GM12878 (cell line): Measurements from ENCODE around the gene CD55. TPM values are rescaled to one million over a fixed set of nuclear protein-coding genes. Genes with fewer than 3 reads are reported as not detected.

Experiments used
- ATAC-seq: fragments of 200-7000 bp; cut with Tn5 transposase; 3 replicates; pipeline ENCODE4 v1.9.1; 2020; ENCODE audit warnings: mild to moderate bottlenecking, moderate library complexity
- Bru-seq: library from RNA; stranded (reverse); fragments of 400-500 nt; gene quantifications from one replicate; lab custom pipeline; 2021; lab: Mats Ljungman, UMichigan
- BruChase-seq, 2 experiments: library from RNA; stranded (reverse); fragments of 400-500 nt; gene quantifications; one replicate each; lab custom pipeline; 2021; lab: Mats Ljungman, UMichigan
- BruUV-seq: library from RNA; stranded (reverse); fragments of 400-500 nt; replicated peaks from 2 replicates; lab custom pipeline; 2021; lab: Mats Ljungman, UMichigan
- CTCF ChIA-PET: fragments of 300-600 bp; sonication (Branson Sonifier 250); formaldehyde crosslinking; extraction: SDS; loops from one replicate; lab custom pipeline; 2021; ENCODE audit warnings: inconsistent platforms; lab: Yijun Ruan, JAX
- POLR2A ChIA-PET: fragments of 350-600 bp; formaldehyde crosslinking; extraction: SDS; loops from one replicate; lab custom pipeline; 2021; ENCODE audit warnings: inconsistent platforms; lab: Charles Lee
- RAD21 ChIA-PET: fragments of 300-600 bp; sonication (Branson Sonifier 250); formaldehyde crosslinking; loops from one replicate; lab custom pipeline; 2023; ENCODE audit warnings: antibody characterized with exemption; ENCODE audit not compliant: unreplicated experiment; lab: Charles Lee
- SMC1A ChIA-PET: fragments of 300-600 bp; sonication (Branson Sonifier 250); formaldehyde crosslinking; loops from one replicate; lab custom pipeline; 2023; ENCODE audit not compliant: unreplicated experiment, uncharacterized antibody; lab: Charles Lee
- DNase-seq: peaks from one replicate; pipeline ENCODE4 v3.0.0-alpha.2; 2011; ENCODE audit warnings: low read depth, low spot score
- FAIRE-seq: peaks from 3 replicates; lab custom pipeline; 2011; peaks lifted over from hg19 to GRCh38; lab: Jason Lieb, UNC
- H2AFZ ChIP-seq: 2 replicates; pipeline ENCODE4 v1.6.0; 2011; ENCODE audit warnings: low read depth, low read length, control low read depth; ENCODE audit not compliant: control insufficient read depth
- H3K27ac ChIP-seq: 2 replicates; pipeline ENCODE4 v1.5.1; 2011; ENCODE audit warnings: control low read depth; ENCODE audit not compliant: control insufficient read depth, insufficient read depth
- H3K27me3 ChIP-seq, 2 experiments: replicated peaks in 1 of 2; 2 replicates each; pipeline versions ENCODE4 v1.6.0 to v1.6.1; 2011; ENCODE audit warnings: low read length in 1 of 2; ENCODE audit not compliant: control insufficient read depth in 2 of 2, insufficient read depth in 2 of 2
- H3K36me3 ChIP-seq, 2 experiments: 2 replicates each; pipeline ENCODE4 v1.5.1; 2011; ENCODE audit warnings: low read length in 1 of 2; ENCODE audit not compliant: control insufficient read depth in 2 of 2, insufficient read depth in 2 of 2
- H3K4me1 ChIP-seq: 2 replicates; pipeline ENCODE4 v1.6.1; 2011; ENCODE audit warnings: mild to moderate bottlenecking, low read length, moderate library complexity, mixed read lengths; ENCODE audit not compliant: control insufficient read depth, insufficient read depth
- H3K4me2 ChIP-seq: 2 replicates; pipeline ENCODE4 v1.6.0; 2011; ENCODE audit warnings: control low read depth; ENCODE audit not compliant: control insufficient read depth, insufficient read depth
- H3K4me3 ChIP-seq: fragments of 200-600 bp; sonication (generic); 2 replicates; pipeline ENCODE4 v1.5.1; 2016
- H3K79me2 ChIP-seq: 2 replicates; pipeline ENCODE4 v1.6.0; 2011; ENCODE audit warnings: low read length; ENCODE audit not compliant: control insufficient read depth, insufficient read depth
- H3K9ac ChIP-seq: 2 replicates; pipeline ENCODE4 v1.8.0; 2011; ENCODE audit warnings: low read length, control low read depth, mixed read lengths; ENCODE audit not compliant: control insufficient read depth, insufficient read depth
- H3K9me3 ChIP-seq: replicated peaks from 3 replicates; pipeline ENCODE4 v1.5.1; 2011; ENCODE audit warnings: mild to moderate bottlenecking, low read length; ENCODE audit not compliant: control insufficient read depth, insufficient read depth
- H4K20me1 ChIP-seq: 2 replicates; pipeline ENCODE4 v1.6.0; 2011; ENCODE audit not compliant: control insufficient read depth, insufficient read depth
- CEBPZ ChIP-seq: fragments of 150-350 bp; IDR thresholded peaks from 2 replicates; pipeline ENCODE4 v1.6.1; 2016; ENCODE audit warnings: low read depth, low read length
- MYC ChIP-seq: IDR thresholded peaks from 2 replicates; pipeline ENCODE4 v1.6.1; 2011; ENCODE audit warnings: mild to moderate bottlenecking, low read length, moderate library complexity, inconsistent platforms; ENCODE audit not compliant: insufficient read depth, insufficient replicate concordance, insufficient read length, severe bottlenecking
- RAD51 ChIP-seq: fragments of 450-650 bp; IDR thresholded peaks from 2 replicates; pipeline ENCODE4 v1.6.1; 2016; ENCODE audit warnings: moderate library complexity, mild to moderate bottlenecking, inconsistent platforms
- SRF ChIP-seq, 2 experiments: IDR thresholded peaks; 2 replicates each; pipeline ENCODE4 v1.6.1; 2011; ENCODE audit warnings: low read depth in 2 of 2, low read length in 2 of 2, mild to moderate bottlenecking in 1 of 2, moderate library complexity in 1 of 2
- ZBTB4 ChIP-seq: fragments of 450-650 bp; formaldehyde crosslinking; IDR thresholded peaks from 2 replicates; pipeline ENCODE4 v1.4.0; 2022; ENCODE audit warnings: mild to moderate bottlenecking, moderate library complexity
- ZNF207 ChIP-seq: fragments of 450-650 bp; IDR thresholded peaks from 2 replicates; pipeline ENCODE4 v1.6.1; 2014; ENCODE audit warnings: antibody characterized with exemption, mild to moderate bottlenecking, borderline replicate concordance
- WGBS: methylation state at CpG from one replicate; pipeline ENCODE4 v1.1.6; 2016; ENCODE audit warnings: low lambda C conversion rate; ENCODE audit not compliant: insufficient replicate concordance, insufficient coverage; ENCODE audit errors: missing lambda C conversion rate; 5-methylcytosine and 5-hydroxymethylcytosine counted together
- in situ Hi-C: fragments of 300-500 bp; cut with MboI; formaldehyde crosslinking; loops from 9 replicates; pipeline ENCODE4 v1.14.3; 2018; ENCODE audit warnings: mixed read lengths
- intact Hi-C: fragments of 100-400 bp; cut with micrococcal nuclease; formaldehyde crosslinking; loops from one replicate; pipeline ENCODE4 v1.14.2; 2022; ENCODE audit not compliant: unreplicated experiment
- long read RNA-seq, 2 experiments: library from polyadenylated mRNA; unstranded; transcript quantifications; one replicate each; pipeline ENCODE4 v2.0.0, GENCODE V29; 2019 to 2020
- polyA minus RNA-seq, 3 experiments: library from RNA; depleted of rRNA, polyadenylated mRNA; stranded (reverse); fragments of >200 nt; gene quantifications; 2 replicates each; pipeline ENCODE4 v1.2.3, GENCODE V29; 2011
- polyA plus RNA-seq, 11 experiments: library from polyadenylated mRNA; depleted of rRNA in 4 of 11; unstranded in 6 of 11; stranded (reverse) in 5 of 11; fragments of >200 nt; fragmentation: Nextera tagmentation in 4 of 11; fragmentation: Illumina TruSeq in 1 of 11; extraction: Ambion mirVana in 4 of 11; extraction: Trizol in 1 of 11; gene quantifications; 1 replicate in 1 of 11; 2 replicates in 10 of 11; pipeline versions ENCODE4 v1.2.1 to v1.2.3, GENCODE V29; 2011 to 2016; ENCODE audit warnings: inconsistent platforms in 2 of 11, missing spikeins in 2 of 11, low read depth in 1 of 11
- total RNA-seq, 4 experiments: library from RNA; depleted of rRNA in 3 of 4; stranded (reverse); fragments of >200 nt in 3 of 4; fragmentation: Illumina TruSeq in 1 of 4; extraction: Trizol in 1 of 4; gene quantifications; 2 replicates each; pipeline versions ENCODE4 v1.2.1 to v1.2.3, GENCODE V29; 2013 to 2021
- TF ChIP-seq, protein P1 (sequence below): IDR thresholded peaks from 2 replicates; pipeline ENCODE4 v1.6.1; 2012; ENCODE audit warnings: low read depth, low read length, improper control_type of control experiment

CD55 gene
- 205 and 212 TPM in 2 replicates for total RNA-seq (2013; cell fraction: nucleolus; rRNA removed)
- total RNA-seq (2014; rRNA removed) = 15.7 and 21.1 TPM in 2 replicates
- total RNA-seq (2014; rRNA removed; fragmentation: Illumina TruSeq; extraction: Trizol) = 19.3 and 19.9 TPM in 2 replicates
- total RNA-seq (2021) = 14.5 and 19.2 TPM in 2 replicates
- 9.2 TPM for polyA plus RNA-seq (2011; ENCODE audit: low read depth)
- 46.5 and 56.3 TPM in 2 replicates for polyA plus RNA-seq (2011; rRNA removed)
- polyA plus RNA-seq (2011; cell fraction: cytosol; rRNA removed) = 16.5 and 25.0 TPM in 2 replicates
- polyA plus RNA-seq (2011; cell fraction: nucleus; rRNA removed) = 14.5 and 22.6 TPM in 2 replicates
- 19.0 and 23.8 TPM in 2 replicates for polyA plus RNA-seq (2012)
- 19.8 and 28.7 TPM in 2 replicates for polyA plus RNA-seq (2014; fragmentation: Illumina TruSeq; extraction: Trizol)
- polyA plus RNA-seq (2014; fragmentation: Nextera tagmentation; extraction: Ambion mirVana) = 1 to 10 TPM; 5.2 to 6.0 TPM
- 16.0 and 17.6 TPM in 2 replicates for polyA plus RNA-seq (2014; rRNA removed)
- polyA plus RNA-seq (2016; fragmentation: Nextera tagmentation; extraction: Ambion mirVana) = 10 to 100 TPM; 12.3 to 14.2 TPM
- 19.8 and 28.5 TPM in 2 replicates for polyA minus RNA-seq (2011; rRNA and poly(A)+ RNA removed)
- polyA minus RNA-seq (2011; cell fraction: cytosol; rRNA and poly(A)+ RNA removed) = 16.7 and 19.1 TPM in 2 replicates
- polyA minus RNA-seq (2011; cell fraction: nucleus; rRNA and poly(A)+ RNA removed) = 26.5 and 41.1 TPM in 2 replicates
- Bru-seq, nascent RNA = percentile 98 among the genes with signal in this experiment
- percentile 92 among the genes with signal in this experiment for BruChase-seq, experiment 1, labeled RNA remaining after a 6-hour chase
- percentile 96 among the genes with signal in this experiment for BruChase-seq, experiment 2, labeled RNA remaining after a 2-hour chase
- long read RNA-seq, experiment 1, transcript CD55-204 (10 exons, 2,892 nt) = major isoform, 5 of 11 reads
- long read RNA-seq, experiment 1, partial matches to known transcripts = 0 of 11 reads
- long read RNA-seq, experiment 1, other reads (novel, unspliced or antisense) = 6 of 11 reads
- long read RNA-seq, experiment 2, transcript CD55-204 (10 exons, 2,892 nt) = major isoform, 74 of 95 reads
- long read RNA-seq, experiment 2, partial matches to known transcripts = 2 of 95 reads
- long read RNA-seq, experiment 2, other reads (novel, unspliced or antisense) = 15 of 95 reads

- Histone ChIP-seq H3K4me2 (peak within 1 kb of the TSS; percentile 62), H3K4me1 (no peaks in the 10 kb centered on the region), H3K9ac (peak within 1 kb of the TSS; percentile 93), H3K27me3 (no peaks in the 10 kb centered on the region), H3K9me3 (no peaks in the 10 kb centered on the region), H3K79me2 (peaks cover 19% of the 10 kb centered on the region), H3K27ac (peak within 1 kb of the TSS; percentile 86), H2AFZ (peak within 1 kb of the TSS; percentile 50), H3K4me3 (peak within 1 kb of the TSS; percentile 85), H3K36me3 (peaks cover 0 to 4% of the 10 kb centered on the region in 2 experiments; a peak in 1 of 4 replicates), H4K20me1 (no peaks in the 10 kb centered on the region)
- RAD21 ChIA-PET = interaction anchor here (0.6 to 7.1 kb wide), 25 partner anchors 8 to 501 kb away, joined by 3 to 62 read pairs (median 4); partner anchors contain the start of genes CR1 and PFKFB2
- ATAC-seq (peak; percentile 92), DNase-seq (peak; percentile 97), FAIRE-seq (peak; percentile 99)
- in situ Hi-C loops (no loop called here), intact Hi-C loops (loop anchor here (1.0 to 10.0 kb wide), 5 partner anchors 16 to 239 kb away; partner anchors contain the start of gene CR1)
- TSS peak; percentile 81 for BruUV-seq
- WGBS = under 1% methylated on average over 50 of the region's 53 CpGs
- CTCF ChIA-PET = interaction anchor here (0.9 to 3.6 kb wide), 13 partner anchors 9 to 271 kb away, joined by 3 to 43 read pairs (median 4); no protein-coding TSS in a partner anchor
- SMC1A ChIA-PET = interaction anchor here (0.9 to 8.1 kb wide), 10 partner anchors 10 to 116 kb away, joined by 3 to 144 read pairs (median 6); no protein-coding TSS in a partner anchor
- POLR2A ChIA-PET = interaction anchor here (0.6 to 5.3 kb wide), 11 partner anchors 13 to 557 kb away, joined by 3 to 74 read pairs (median 4); no protein-coding TSS in a partner anchor
- TF ChIP-seq RAD51 (no peak), CEBPZ (no peak), ZBTB4 (CRISPR knock-in tag) (no peak), ZNF207 (no peak), SRF (IDR thresholded peaks at IDR 0.05; ENCODE audit: low read depth in 2 of 2, low read length in 2 of 2) (no peak), MYC (peak; percentile 38)
- TF ChIP-seq, protein P1, sequence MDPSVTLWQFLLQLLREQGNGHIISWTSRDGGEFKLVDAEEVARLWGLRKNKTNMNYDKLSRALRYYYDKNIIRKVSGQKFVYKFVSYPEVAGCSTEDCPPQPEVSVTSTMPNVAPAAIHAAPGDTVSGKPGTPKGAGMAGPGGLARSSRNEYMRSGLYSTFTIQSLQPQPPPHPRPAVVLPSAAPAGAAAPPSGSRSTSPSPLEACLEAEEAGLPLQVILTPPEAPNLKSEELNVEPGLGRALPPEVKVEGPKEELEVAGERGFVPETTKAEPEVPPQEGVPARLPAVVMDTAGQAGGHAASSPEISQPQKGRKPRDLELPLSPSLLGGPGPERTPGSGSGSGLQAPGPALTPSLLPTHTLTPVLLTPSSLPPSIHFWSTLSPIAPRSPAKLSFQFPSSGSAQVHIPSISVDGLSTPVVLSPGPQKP = no peak
These were observed at the start of gene CD55 for GRCh38 chr1:207321079-207321789. Gene CD55, plus strand, starts transcription at chr1:207321678. Its CDS starts 88 bp downstream, at chr1:207321766.
